Neural cell (in vitro differentiated cells): ENCODE results near the gene CTU1.

Experiments used
- CTCF ChIP-seq: fragments of 450-650 bp; IDR thresholded peaks from 2 replicates; pipeline ENCODE4 v1.5.1; 2014; ENCODE audit warnings: antibody characterized with exemption, mild to moderate bottlenecking, moderate library complexity; ENCODE audit not compliant: poor library complexity, severe bottlenecking
- EZH2 ChIP-seq: fragments of 200-600, 300-800 bp; shearing (Covaris generic), sonication (generic); IDR thresholded peaks from 2 replicates; pipeline ENCODE4 v1.6.1; 2014; ENCODE audit warnings: antibody characterized with exemption, low read length, borderline replicate concordance, mild to moderate bottlenecking; ENCODE audit not compliant: insufficient read depth, poor library complexity, severe bottlenecking
- MXI1 ChIP-seq: fragments of 450-650 bp; conservative IDR thresholded peaks from 2 replicates; pipeline ENCODE4 v1.6.1; 2014; ENCODE audit warnings: antibody characterized with exemption, mild to moderate bottlenecking; ENCODE audit not compliant: poor library complexity, severe bottlenecking
- POLR2AphosphoS5 ChIP-seq: IDR thresholded peaks from 2 replicates; pipeline ENCODE4 v1.6.1; 2012
- RAD21 ChIP-seq: fragments of 450-650 bp; conservative IDR thresholded peaks from 2 replicates; pipeline ENCODE4 v1.6.1; 2014; ENCODE audit warnings: antibody characterized with exemption, mild to moderate bottlenecking, moderate library complexity
- REST ChIP-seq: IDR thresholded peaks from 2 replicates; pipeline ENCODE4 v1.6.1; 2012; ENCODE audit warnings: borderline replicate concordance

GRCh38 chr19:51119101-51119500 lies 10.9 kb upstream of the CTU1 start:
- TF ChIP-seq CTCF (no peak), EZH2 (no peak), POLR2AphosphoS5 (no peak), RAD21 (no peak), REST (no peak), MXI1 (no peak)
